Fibroblast of skin of left biceps (primary cell): ENCODE measurements around the gene MAP3K7.

Source experiments
- DNase-seq, 2 experiments: peaks; one replicate each; pipeline ENCODE4 v3.0.0-alpha.2; 2013; ENCODE audit warnings: low read depth in 2 of 2

Gene MAP3K7

GRCh38 chr6:90586836-90587638 is at the start of gene MAP3K7:
Gene MAP3K7 (minus strand): TSS chr6:90587072. CDS start chr6:90586883, 189 bp downstream.
- peak; percentile 95 to 96 for DNase-seq

- no peak for DNase-seq
Measured at GRCh38 chr6:90631046-90631445, 44.2 kb upstream of the MAP3K7 start.

GRCh38 chr6:90621581-90621980 is 34.7 kb upstream of the MAP3K7 start:
- DNase-seq, result no peak

- no peak for DNase-seq
Measured at GRCh38 chr6:90619221-90619620, 32.3 kb upstream of the MAP3K7 start.

GRCh38 chr6:90612313-90612680 is 25.4 kb upstream of the MAP3K7 start:
- DNase-seq, result no peak

- DNase-seq, result no peak
Measured at GRCh38 chr6:90611543-90612312, 24.9 kb upstream of the MAP3K7 start.

GRCh38 chr6:90610751-90611542 is 24.1 kb upstream of the MAP3K7 start:
- no peak for DNase-seq

- DNase-seq, result no peak
Measured at GRCh38 chr6:90610301-90610750, 23.5 kb upstream of the MAP3K7 start.

GRCh38 chr6:90605749-90606340 is 19.0 kb upstream of the MAP3K7 start:
- DNase-seq, result no peak

- no peak for DNase-seq
Measured at GRCh38 chr6:90604546-90604945, 17.7 kb upstream of the MAP3K7 start.

- DNase-seq, result no peak
Measured at GRCh38 chr6:90599151-90599550, 12.3 kb upstream of the MAP3K7 start.

- no peak for DNase-seq
Measured at GRCh38 chr6:90598192-90598951, 11.5 kb upstream of the MAP3K7 start.

GRCh38 chr6:90596967-90597539 is 10.2 kb upstream of the MAP3K7 start:
- DNase-seq, result no peak

GRCh38 chr6:90595854-90596253 is 9.0 kb upstream of the MAP3K7 start:
- DNase-seq, result no peak

- DNase-seq, result no peak
Measured at GRCh38 chr6:90586546-90586835, 381 bp downstream of the MAP3K7 start.

GRCh38 chr6:90584636-90585255 is 2.1 kb downstream of the MAP3K7 start:
- no peak for DNase-seq

GRCh38 chr6:90583836-90584481 is 2.9 kb downstream of the MAP3K7 start:
- no peak for DNase-seq

GRCh38 chr6:90583179-90583835 is 3.6 kb downstream of the MAP3K7 start:
- no peak for DNase-seq

- no peak for DNase-seq
Measured at GRCh38 chr6:90581146-90581545, 5.7 kb downstream of the MAP3K7 start.
